Measurements from ENCODE around the gene PTPN22. TPM values are rescaled to one million over a fixed set of nuclear protein-coding genes. Genes with fewer than 3 reads are reported as not detected.

PTPN22 gene
- total and polyA plus RNA-seq, 9 of the 15 experiments (the other 6 are each of a cell fraction or from before 2014, with no cell fraction given): 0.45 to 4.6 (median 1.1) TPM

- TF ChIP-seq MYBL2 (IDR thresholded peaks at IDR 0.05; ENCODE audit: low read depth) (no peak; the same call in 1 of the 2 replicates), MYBL2 (CRISPR knock-in tag; IDR thresholded peaks at IDR 0.05; ENCODE audit: borderline replicate concordance) (no peak), CREM (IDR thresholded peaks at IDR 0.05; ENCODE audit: low read depth) (peak; percentile 78), EHMT2 (IDR thresholded peaks at IDR 0.05) (peak; percentile 93), CREB1 (IDR thresholded peaks at IDR 0.05) (peak; percentile 77), CREB1 (CRISPR knock-in tag; IDR thresholded peaks at IDR 0.05) (no peak; the same call in 1 of the 2 replicates), ATF3 (IDR thresholded peaks at IDR 0.05) (peak; percentile 44; the same call in 1 of the 2 replicates), ATF3 (CRISPR knock-in tag; conservative IDR thresholded peaks at IDR 0.05) (peak; percentile 63; the same call in 1 of the 2 replicates), ASH1L (IDR thresholded peaks at IDR 0.05; ENCODE audit: borderline replicate concordance, low read depth, partially characterized antibody) (no peak), PCBP1 (IDR thresholded peaks at IDR 0.05; ENCODE audit: low read depth, low read length, poor library complexity, severe bottlenecking) (no peak), SIN3A (IDR thresholded peaks at IDR 0.05; ENCODE audit: borderline replicate concordance in 2 of 2, control insufficient read depth in 1 of 2, low read depth in 2 of 2, low read length in 2 of 2) (no peak), MBD2 (IDR thresholded peaks at IDR 0.05; ENCODE audit: borderline replicate concordance, low read depth) (peak; percentile 74; the same call in 1 of the 2 replicates), HMGXB4 (CRISPR knock-in tag; IDR thresholded peaks at IDR 0.05) (no peak), DPF2 (IDR thresholded peaks at IDR 0.05) (peak; percentile 100), CCNT2 (IDR thresholded peaks at IDR 0.05; ENCODE audit: borderline replicate concordance, extremely low read depth, insufficient read length, low read depth, low read length) (peak; percentile 81), SAP30 (IDR thresholded peaks at IDR 0.05; ENCODE audit: borderline replicate concordance, insufficient read depth, low read depth, low read length, poor library complexity, severe bottlenecking) (no peak)
- TF ChIP-seq, protein P1, sequence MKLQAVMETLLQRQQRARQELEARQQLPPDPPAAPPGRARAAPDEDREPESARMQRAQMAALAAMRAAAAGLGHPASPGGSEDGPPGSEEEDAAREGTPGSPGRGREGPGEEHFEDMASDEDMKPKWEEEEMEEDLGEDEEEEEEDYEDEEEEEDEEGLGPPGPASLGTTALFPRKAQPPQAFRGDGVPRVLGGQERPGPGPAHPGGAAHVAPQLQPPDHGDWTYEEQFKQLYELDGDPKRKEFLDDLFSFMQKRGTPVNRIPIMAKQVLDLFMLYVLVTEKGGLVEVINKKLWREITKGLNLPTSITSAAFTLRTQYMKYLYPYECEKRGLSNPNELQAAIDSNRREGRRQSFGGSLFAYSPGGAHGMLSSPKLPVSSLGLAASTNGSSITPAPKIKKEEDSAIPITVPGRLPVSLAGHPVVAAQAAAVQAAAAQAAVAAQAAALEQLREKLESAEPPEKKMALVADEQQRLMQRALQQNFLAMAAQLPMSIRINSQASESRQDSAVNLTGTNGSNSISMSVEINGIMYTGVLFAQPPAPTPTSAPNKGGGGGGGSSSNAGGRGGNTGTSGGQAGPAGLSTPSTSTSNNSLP (IDR thresholded peaks at IDR 0.05; ENCODE audit: borderline replicate concordance, low read depth, low read length): peak; percentile 95
- TF ChIP-seq, protein P2, sequence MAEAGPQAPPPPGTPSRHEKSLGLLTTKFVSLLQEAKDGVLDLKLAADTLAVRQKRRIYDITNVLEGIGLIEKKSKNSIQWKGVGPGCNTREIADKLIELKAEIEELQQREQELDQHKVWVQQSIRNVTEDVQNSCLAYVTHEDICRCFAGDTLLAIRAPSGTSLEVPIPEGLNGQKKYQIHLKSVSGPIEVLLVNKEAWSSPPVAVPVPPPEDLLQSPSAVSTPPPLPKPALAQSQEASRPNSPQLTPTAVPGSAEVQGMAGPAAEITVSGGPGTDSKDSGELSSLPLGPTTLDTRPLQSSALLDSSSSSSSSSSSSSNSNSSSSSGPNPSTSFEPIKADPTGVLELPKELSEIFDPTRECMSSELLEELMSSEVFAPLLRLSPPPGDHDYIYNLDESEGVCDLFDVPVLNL (CRISPR knock-in tag; IDR thresholded peaks at IDR 0.05; ENCODE audit: low read depth): no peak
- TF ChIP-seq, protein P3, sequence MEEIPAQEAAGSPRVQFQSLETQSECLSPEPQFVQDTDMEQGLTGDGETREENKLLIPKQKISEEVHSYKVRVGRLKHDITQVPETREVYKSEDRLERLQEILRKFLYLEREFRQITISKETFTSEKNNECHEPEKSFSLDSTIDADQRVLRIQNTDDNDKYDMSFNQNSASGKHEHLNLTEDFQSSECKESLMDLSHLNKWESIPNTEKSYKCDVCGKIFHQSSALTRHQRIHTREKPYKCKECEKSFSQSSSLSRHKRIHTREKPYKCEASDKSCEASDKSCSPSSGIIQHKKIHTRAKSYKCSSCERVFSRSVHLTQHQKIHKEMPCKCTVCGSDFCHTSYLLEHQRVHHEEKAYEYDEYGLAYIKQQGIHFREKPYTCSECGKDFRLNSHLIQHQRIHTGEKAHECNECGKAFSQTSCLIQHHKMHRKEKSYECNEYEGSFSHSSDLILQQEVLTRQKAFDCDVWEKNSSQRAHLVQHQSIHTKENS (CRISPR knock-in tag; IDR thresholded peaks at IDR 0.05): no peak
Measured at GRCh38 chr1:113913887-113914664, 42.6 kb upstream of the PTPN22 start (continued).

Data from K562 (cell line).